GM18858 (cell line): ENCODE results near the gene NR2C2AP.
"Not testable (repeated sequence)": the region's sequence is repeated elsewhere in the genome, so short reads cannot be mapped to it uniquely, and the experiment has no call there.

Experiments used
- ATAC-seq: cut with Tn5 transposase; IDR thresholded peaks from one replicate; pipeline ENCODE4 v1.9.1; 2021; ENCODE audit not compliant: unreplicated experiment

Gene NR2C2AP

GRCh38 chr19:19185853-19186740 is 17.1 kb downstream of the NR2C2AP start:
- no peak for ATAC-seq

GRCh38 chr19:19181488-19181998 is 21.7 kb downstream of the NR2C2AP start:
- ATAC-seq, result no peak

GRCh38 chr19:19179548-19180441 is 23.4 kb downstream of the NR2C2AP start:
- ATAC-seq, result no peak

GRCh38 chr19:19176950-19177349 is 26.3 kb downstream of the NR2C2AP start:
- ATAC-seq, result no peak

GRCh38 chr19:19173243-19173642 is 30.0 kb downstream of the NR2C2AP start:
- not testable (repeated sequence) for ATAC-seq

GRCh38 chr19:19171821-19172532 is 31.2 kb downstream of the NR2C2AP start:
- ATAC-seq, result no peak

GRCh38 chr19:19170873-19171672 is 32.1 kb downstream of the NR2C2AP start:
- no peak for ATAC-seq

GRCh38 chr19:19170053-19170872 is 33.0 kb downstream of the NR2C2AP start, which contains the start of gene MEF2B:
MEF2B (minus strand) TSS chr19:19170263; CDS start chr19:19150735, 19,528 bp downstream.
- ATAC-seq, result peak; percentile 80

GRCh38 chr19:19169236-19170052 is 33.8 kb downstream of the NR2C2AP start:
- no peak for ATAC-seq

- no peak for ATAC-seq
Observed at GRCh38 chr19:19167612-19168011, 35.6 kb downstream of the NR2C2AP start.

GRCh38 chr19:19165396-19165795 is 37.8 kb downstream of the NR2C2AP start:
- no peak for ATAC-seq

GRCh38 chr19:19162495-19162894 is 40.7 kb downstream of the NR2C2AP start:
- ATAC-seq, result no peak

GRCh38 chr19:19160461-19161035 is 42.7 kb downstream of the NR2C2AP start:
- ATAC-seq, result no peak

GRCh38 chr19:19159534-19159933 is 43.7 kb downstream of the NR2C2AP start:
- ATAC-seq, result no peak

GRCh38 chr19:19157808-19158207 is 45.4 kb downstream of the NR2C2AP start:
- no peak for ATAC-seq

- ATAC-seq, result peak; percentile 58
Observed at GRCh38 chr19:19155495-19156219, 47.6 kb downstream of the NR2C2AP start.

- ATAC-seq, result no peak
Observed at GRCh38 chr19:19154768-19155494, 48.3 kb downstream of the NR2C2AP start.
